Esophagus muscularis mucosa (tissue), 2 donors: ENCODE measurements around the gene MSH3.

Experiments
- EP300 ChIP-seq: sonication (generic); formaldehyde crosslinking; IDR thresholded peaks from one replicate; pipeline ENCODE4 v1.6.1; 2017; ENCODE audit warnings: antibody characterized with exemption
- POLR2A ChIP-seq: fragments of 450-650 bp; IDR thresholded peaks from one replicate; pipeline ENCODE4 v1.6.1; 2017; ENCODE audit warnings: antibody characterized with exemption, moderate library complexity, mild to moderate bottlenecking, low read depth

DNA sequence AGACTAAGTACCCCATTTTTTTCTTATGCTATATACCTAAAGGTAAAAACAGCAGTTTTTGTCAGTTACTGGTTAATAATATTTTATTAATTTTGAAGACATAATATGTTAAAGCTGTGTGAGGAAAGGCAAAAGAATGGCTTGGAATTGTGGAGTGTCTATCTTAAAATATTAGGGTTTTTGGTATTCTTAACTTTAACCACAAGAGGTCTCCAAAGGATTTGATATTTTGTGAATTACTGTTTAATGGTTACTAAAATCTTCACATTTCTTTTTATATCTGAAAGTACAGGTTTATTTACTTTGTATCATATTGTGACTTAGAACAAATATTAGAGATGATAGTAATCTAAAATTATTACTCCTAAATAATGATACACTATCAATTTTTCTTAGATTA is 32.3 kb downstream of the MSH3 start:
- TF ChIP-seq POLR2A = no peak
- TF ChIP-seq EP300 = no peak
